NT2/D1 (cell line): ENCODE data around the gene SOCS6.

Experiments used
- SUZ12 ChIP-seq: IDR thresholded peaks from 2 replicates; pipeline ENCODE4 v1.6.1; 2011; ENCODE audit not compliant: insufficient read length, insufficient read depth; ENCODE audit errors: extremely low read depth
- ZNF274 ChIP-seq: IDR thresholded peaks from 2 replicates; pipeline ENCODE4 v1.6.1; 2011; ENCODE audit warnings: mild to moderate bottlenecking, low read depth, low read length

DNA sequence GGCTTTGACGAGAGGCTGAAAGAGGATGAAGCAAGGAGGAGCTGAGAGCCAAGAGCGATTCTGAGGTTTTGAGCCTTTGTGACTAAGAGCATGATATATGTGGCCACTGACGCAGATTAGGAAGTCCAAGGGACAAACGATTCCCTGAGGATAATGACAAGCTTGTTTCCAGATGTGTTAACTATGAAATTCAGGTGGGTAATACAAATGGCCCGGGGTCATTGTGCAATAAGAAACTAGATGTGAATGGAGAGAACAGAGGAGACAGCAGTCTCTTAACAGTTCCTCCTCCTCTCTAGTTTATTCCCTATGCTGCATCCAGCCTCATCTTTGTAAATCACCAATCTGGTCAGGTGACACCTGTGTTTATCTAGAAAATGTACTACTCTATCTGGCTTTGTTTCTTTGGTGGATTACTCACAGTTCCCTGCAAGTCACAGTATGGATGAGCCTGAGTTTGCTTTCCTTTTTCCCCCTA lies 84.2 kb downstream of the SOCS6 start:
- TF ChIP-seq SUZ12 = no peak
- no peak for TF ChIP-seq ZNF274
